Measurements from ENCODE around the gene SPTLC3.

Gene SPTLC3

DNA sequence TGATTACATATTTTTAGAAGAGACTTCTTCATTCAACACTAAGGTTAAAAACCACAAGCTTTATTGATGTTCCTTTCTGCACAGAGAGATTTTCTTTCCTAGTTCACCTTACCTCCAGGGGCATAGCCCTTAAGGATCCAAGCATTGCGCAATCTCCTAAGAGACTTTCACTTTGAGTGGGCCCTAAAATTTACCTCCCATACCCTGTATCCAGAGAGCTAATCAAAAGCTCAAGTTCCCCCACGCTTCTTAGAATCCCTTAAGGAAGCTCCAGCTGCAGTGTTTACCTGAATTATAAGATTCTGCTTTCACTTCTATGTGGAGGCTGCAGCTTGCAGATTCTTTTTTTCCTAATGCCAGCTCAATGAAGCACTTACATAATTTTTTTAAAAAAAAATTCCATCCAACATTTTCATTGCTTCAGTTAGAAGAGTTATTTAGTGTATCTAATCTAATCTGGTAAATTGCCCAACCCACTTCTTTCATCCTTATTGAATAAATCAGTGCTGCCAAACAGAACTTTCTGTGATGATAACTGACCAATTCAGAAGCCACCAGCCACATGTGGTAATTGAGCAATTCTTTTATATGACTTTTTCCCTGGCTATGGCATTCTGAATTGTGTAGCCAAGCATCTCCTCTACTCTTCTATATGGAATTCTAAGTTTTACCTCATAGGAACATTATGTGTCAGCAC is 24.6 kb upstream of the SPTLC3 start:
- TF ChIP-seq, protein P1, sequence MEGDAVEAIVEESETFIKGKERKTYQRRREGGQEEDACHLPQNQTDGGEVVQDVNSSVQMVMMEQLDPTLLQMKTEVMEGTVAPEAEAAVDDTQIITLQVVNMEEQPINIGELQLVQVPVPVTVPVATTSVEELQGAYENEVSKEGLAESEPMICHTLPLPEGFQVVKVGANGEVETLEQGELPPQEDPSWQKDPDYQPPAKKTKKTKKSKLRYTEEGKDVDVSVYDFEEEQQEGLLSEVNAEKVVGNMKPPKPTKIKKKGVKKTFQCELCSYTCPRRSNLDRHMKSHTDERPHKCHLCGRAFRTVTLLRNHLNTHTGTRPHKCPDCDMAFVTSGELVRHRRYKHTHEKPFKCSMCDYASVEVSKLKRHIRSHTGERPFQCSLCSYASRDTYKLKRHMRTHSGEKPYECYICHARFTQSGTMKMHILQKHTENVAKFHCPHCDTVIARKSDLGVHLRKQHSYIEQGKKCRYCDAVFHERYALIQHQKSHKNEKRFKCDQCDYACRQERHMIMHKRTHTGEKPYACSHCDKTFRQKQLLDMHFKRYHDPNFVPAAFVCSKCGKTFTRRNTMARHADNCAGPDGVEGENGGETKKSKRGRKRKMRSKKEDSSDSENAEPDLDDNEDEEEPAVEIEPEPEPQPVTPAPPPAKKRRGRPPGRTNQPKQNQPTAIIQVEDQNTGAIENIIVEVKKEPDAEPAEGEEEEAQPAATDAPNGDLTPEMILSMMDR (IDR thresholded peaks at IDR 0.05; ENCODE audit: low read depth, low read length): no peak
- H3K4me3 ChIP-seq (replicated peaks in 1 of 2; ENCODE audit: low read depth in 2 of 2, low read length in 2 of 2): no peak overlapping the region
- peak in 1 of 2 donors; percentile 28 for DNase-seq (ENCODE audit: low read depth in 2 of 2)

DNA sequence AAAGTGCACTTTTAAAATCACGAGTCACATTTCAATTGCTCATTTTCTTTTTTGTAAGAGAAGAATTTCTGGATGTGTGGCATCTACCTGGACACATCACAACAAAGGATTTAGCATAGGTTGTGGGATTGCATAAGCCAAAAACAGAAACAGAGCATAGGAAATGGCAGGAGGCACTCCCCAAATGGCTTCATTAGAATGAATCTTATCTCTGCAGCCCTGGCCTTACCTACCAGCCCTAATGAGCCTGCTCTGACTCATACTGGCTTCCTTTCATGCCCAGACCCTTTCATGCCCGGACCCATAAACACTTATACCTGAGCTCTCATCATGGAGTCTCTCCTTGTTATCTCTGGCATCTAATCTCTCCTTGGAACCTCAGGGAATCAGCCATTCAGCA is 23.9 kb upstream of the SPTLC3 start:
- no peak for DNase-seq (ENCODE audit: low read depth in 2 of 2)
- H3K4me3 ChIP-seq (replicated peaks in 1 of 2; ENCODE audit: low read depth in 2 of 2, low read length in 2 of 2): no peak overlapping the region
- TF ChIP-seq, protein P1 (IDR thresholded peaks at IDR 0.05; ENCODE audit: low read depth, low read length): no peak

DNA sequence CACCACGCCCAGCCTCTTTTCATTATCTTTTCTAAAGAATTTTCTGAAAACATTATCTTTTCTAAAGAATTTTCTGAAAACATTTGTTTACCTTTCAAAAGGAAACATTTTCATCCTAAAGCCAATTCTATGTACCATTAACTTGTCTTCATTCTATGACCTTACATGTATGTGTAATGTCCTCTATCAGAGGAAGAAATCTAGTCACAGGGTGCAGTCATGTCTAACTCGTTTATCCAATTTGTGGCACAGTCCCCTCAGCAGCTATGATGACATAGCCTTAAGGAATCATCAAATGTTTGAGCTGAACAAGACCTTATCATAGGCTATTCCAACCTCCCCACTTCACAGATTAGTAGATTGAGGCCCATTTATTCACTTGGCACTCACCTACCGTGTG is 21.5 kb upstream of the SPTLC3 start:
- no peak for DNase-seq (ENCODE audit: low read depth in 2 of 2)
- H3K4me3 ChIP-seq (replicated peaks in 1 of 2; ENCODE audit: low read depth in 2 of 2, low read length in 2 of 2): no peak overlapping the region
- TF ChIP-seq, protein P1 (IDR thresholded peaks at IDR 0.05; ENCODE audit: low read depth, low read length): no peak

DNA sequence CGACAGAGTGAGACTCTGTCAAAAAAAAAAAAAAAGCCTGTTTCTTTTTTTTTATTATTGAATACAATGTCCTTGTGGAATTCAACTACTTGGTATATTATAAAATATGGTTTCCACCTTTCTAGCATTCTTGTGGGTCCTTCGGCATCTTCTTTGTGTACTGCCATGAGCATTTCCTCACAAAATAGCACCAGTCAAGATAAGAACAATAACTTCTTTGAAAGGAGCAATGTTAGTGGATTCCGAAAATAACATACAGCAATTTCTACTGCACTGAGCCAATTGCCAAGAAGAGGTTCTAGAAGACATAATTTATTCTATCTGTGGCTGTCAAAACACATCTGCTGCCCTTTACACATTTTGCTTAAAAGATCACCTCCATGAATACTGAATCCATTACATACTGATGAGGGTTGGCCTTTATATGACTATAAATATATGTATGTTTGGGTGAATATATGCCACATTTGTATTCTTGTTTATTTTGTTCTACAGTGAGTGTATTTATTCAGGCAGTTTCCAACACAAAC is 19.1 kb upstream of the SPTLC3 start:
- H3K4me3 ChIP-seq (replicated peaks in 1 of 2; ENCODE audit: low read depth in 2 of 2, low read length in 2 of 2): no peak overlapping the region
- no peak for DNase-seq (ENCODE audit: low read depth in 2 of 2)
- TF ChIP-seq, protein P1 (IDR thresholded peaks at IDR 0.05; ENCODE audit: low read depth, low read length): no peak

DNA sequence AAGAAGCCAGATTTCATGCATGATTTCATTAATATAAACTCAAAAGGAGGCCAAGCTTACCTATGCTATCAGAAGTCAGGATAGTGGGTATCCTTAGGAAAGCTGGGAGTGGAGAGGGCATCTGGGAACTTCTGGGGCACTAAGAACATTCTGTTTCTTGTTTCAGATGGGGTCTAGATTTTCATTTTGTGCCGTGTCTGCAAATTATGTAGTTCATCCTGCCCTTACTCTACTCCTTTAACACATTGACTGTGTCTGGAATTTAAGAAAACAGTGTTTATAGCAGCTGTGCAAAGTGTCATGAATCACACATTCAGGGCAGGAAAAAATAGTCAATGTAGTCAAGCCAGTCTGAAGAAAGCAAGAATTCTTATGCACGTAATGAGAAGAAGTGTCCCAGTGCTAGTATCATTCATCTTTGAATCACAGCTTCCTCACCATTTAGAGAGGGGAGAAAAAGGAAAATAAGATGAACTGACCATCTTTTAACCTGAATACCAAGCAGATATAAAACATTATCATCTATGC is 11.6 kb upstream of the SPTLC3 start:
- TF ChIP-seq, protein P1 (IDR thresholded peaks at IDR 0.05; ENCODE audit: low read depth, low read length): no peak
- no peak for DNase-seq (ENCODE audit: low read depth in 2 of 2)
- H3K4me3 ChIP-seq (replicated peaks in 1 of 2; ENCODE audit: low read depth in 2 of 2, low read length in 2 of 2): no peak overlapping the region

DNA sequence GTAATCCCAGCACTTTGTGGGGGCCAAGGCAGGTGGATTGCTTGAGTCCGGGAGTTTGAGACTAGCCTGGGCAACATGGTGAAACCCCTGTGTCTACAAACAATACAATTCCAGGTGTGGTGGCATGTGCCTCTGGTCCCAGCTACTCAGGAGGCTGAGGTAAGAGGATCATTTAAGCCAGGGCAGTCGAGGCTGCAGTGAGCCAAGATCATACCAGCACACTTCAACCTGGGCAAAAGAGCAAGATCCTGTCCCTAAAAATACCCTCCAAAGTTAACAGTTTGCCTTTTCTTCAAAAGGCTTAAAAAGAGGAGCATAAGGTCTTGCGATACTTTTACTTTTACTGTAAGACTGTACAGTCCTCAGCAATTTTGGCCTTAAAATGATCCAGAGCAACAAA is 10.7 kb upstream of the SPTLC3 start:
- TF ChIP-seq, protein P1 (IDR thresholded peaks at IDR 0.05; ENCODE audit: low read depth, low read length): no peak
- DNase-seq (ENCODE audit: low read depth in 2 of 2): no peak
- H3K4me3 ChIP-seq (replicated peaks in 1 of 2; ENCODE audit: low read depth in 2 of 2, low read length in 2 of 2): no peak overlapping the region

Data from cardiac fibroblast (primary cell).